ENCODE results near the gene GXYLT2. TPM values are rescaled to one million over a fixed set of nuclear protein-coding genes. Genes with fewer than 3 reads are reported as not detected.

Gene GXYLT2
- total RNA-seq, 1 experiment from 2014 or later, result 4.8 TPM

GRCh38 chr3:72909591-72909990 lies 21.7 kb downstream of the GXYLT2 start:
- DNase-seq, result no peak
- Histone ChIP-seq H3K4me3 (ENCODE audit: low read depth, low read length) (no peak overlapping the region), H3K9me3 (no peaks in the 10 kb centered on the region), H3K27me3 (replicated peaks; ENCODE audit: control insufficient read depth, insufficient read depth, low read length) (no peaks in the 10 kb centered on the region), H3K36me3 (ENCODE audit: control insufficient read depth, insufficient read depth, low read length) (no peaks in the 10 kb centered on the region), H3K4me1 (no peaks in the 10 kb centered on the region)
- Mint-ChIP-seq H3K4me1 (ENCODE audit: low read depth, unreplicated experiment) (no peaks in the 10 kb centered on the region), H3K36me3 (ENCODE audit: insufficient read depth, unreplicated experiment) (no peaks in the 10 kb centered on the region), H3K4me3 (ENCODE audit: unreplicated experiment) (no peak overlapping the region), H3K27ac (ENCODE audit: unreplicated experiment) (no peak overlapping the region), H3K27me3 (ENCODE audit: insufficient read depth, unreplicated experiment) (no peaks in the 10 kb centered on the region), H3K9me3 (ENCODE audit: unreplicated experiment) (no peaks in the 10 kb centered on the region)
- POLR2A ChIA-PET, result no interaction called here
- intact Hi-C loops (cut with micrococcal nuclease; ENCODE audit: unreplicated experiment), result no loop called here
- no TSS peak for BruUV-seq (replicated peaks)
- CTCF ChIA-PET, result no interaction called here
- TF ChIP-seq CTCF (IDR thresholded peaks at IDR 0.05; ENCODE audit: insufficient read depth in 1 of 2, low read depth in 1 of 2, low read length in 1 of 2, severe bottlenecking in 1 of 2, unreplicated experiment in 1 of 2), result no peak

GRCh38 chr3:72912532-72912931 lies 24.7 kb downstream of the GXYLT2 start:
- H3K4me3 Mint-ChIP-seq (ENCODE audit: unreplicated experiment), result no peak overlapping the region
- DNase-seq, result no peak
- no peaks in the 10 kb centered on the region for H3K36me3 ChIP-seq (ENCODE audit: control insufficient read depth, insufficient read depth, low read length)
- no peak overlapping the region for H3K4me3 ChIP-seq (ENCODE audit: low read depth, low read length)
- no TSS peak for BruUV-seq (replicated peaks)
- ChIA-PET POLR2A (no interaction called here), CTCF (no interaction called here)
- H3K36me3 Mint-ChIP-seq (ENCODE audit: insufficient read depth, unreplicated experiment), result no peaks in the 10 kb centered on the region
- H3K9me3 Mint-ChIP-seq (ENCODE audit: unreplicated experiment), result no peaks in the 10 kb centered on the region
- no peaks in the 10 kb centered on the region for H3K4me1 ChIP-seq
- no peak for TF ChIP-seq CTCF (IDR thresholded peaks at IDR 0.05; ENCODE audit: insufficient read depth in 1 of 2, low read depth in 1 of 2, low read length in 1 of 2, severe bottlenecking in 1 of 2, unreplicated experiment in 1 of 2)
- intact Hi-C loops (cut with micrococcal nuclease; ENCODE audit: unreplicated experiment), result no loop called here
- H3K9me3 ChIP-seq, result no peaks in the 10 kb centered on the region
- no peaks in the 10 kb centered on the region for H3K27me3 Mint-ChIP-seq (ENCODE audit: insufficient read depth, unreplicated experiment)
- H3K27me3 ChIP-seq (replicated peaks; ENCODE audit: control insufficient read depth, insufficient read depth, low read length), result no peaks in the 10 kb centered on the region
- no peaks in the 10 kb centered on the region for H3K4me1 Mint-ChIP-seq (ENCODE audit: low read depth, unreplicated experiment)
- H3K27ac Mint-ChIP-seq (ENCODE audit: unreplicated experiment), result no peak overlapping the region

- intact Hi-C loops (cut with micrococcal nuclease; ENCODE audit: unreplicated experiment), result no loop called here
- no peaks in the 10 kb centered on the region for H3K27me3 ChIP-seq (replicated peaks; ENCODE audit: control insufficient read depth, insufficient read depth, low read length)
- H3K4me1 ChIP-seq, result no peaks in the 10 kb centered on the region
- no TSS peak for BruUV-seq (replicated peaks)
- H3K9me3 ChIP-seq, result no peaks in the 10 kb centered on the region
- TF ChIP-seq CTCF (IDR thresholded peaks at IDR 0.05; ENCODE audit: insufficient read depth in 1 of 2, low read depth in 1 of 2, low read length in 1 of 2, severe bottlenecking in 1 of 2, unreplicated experiment in 1 of 2), result no peak
- Mint-ChIP-seq H3K4me1 (ENCODE audit: low read depth, unreplicated experiment) (no peaks in the 10 kb centered on the region), H3K4me3 (ENCODE audit: unreplicated experiment) (no peak overlapping the region), H3K36me3 (ENCODE audit: insufficient read depth, unreplicated experiment) (no peaks in the 10 kb centered on the region), H3K9me3 (ENCODE audit: unreplicated experiment) (no peaks in the 10 kb centered on the region), H3K27me3 (ENCODE audit: insufficient read depth, unreplicated experiment) (no peaks in the 10 kb centered on the region), H3K27ac (ENCODE audit: unreplicated experiment) (no peak overlapping the region)
- POLR2A ChIA-PET, result no interaction called here
- no peaks in the 10 kb centered on the region for H3K36me3 ChIP-seq (ENCODE audit: control insufficient read depth, insufficient read depth, low read length)
- CTCF ChIA-PET, result interaction anchor here (0.9 kb wide), 1 partner anchor 10 kb away, joined by 3 read pairs; no protein-coding TSS in a partner anchor
- H3K4me3 ChIP-seq (ENCODE audit: low read depth, low read length), result no peak overlapping the region
- DNase-seq, result no peak
These were observed 26.5 kb downstream of the GXYLT2 start for GRCh38 chr3:72914383-72914782.

All from Caco-2 (cell line).